ENCODE data around the gene STYXL2.

STYXL2 gene

GRCh38 chr1:167127661-167128060, 33.8 kb downstream of the STYXL2 start:
- no peak for TF ChIP-seq USF1 (IDR thresholded peaks at IDR 0.05)
- no peak for TF ChIP-seq CEBPB (IDR thresholded peaks at IDR 0.05)
- no peak for TF ChIP-seq CREB1 (IDR thresholded peaks at IDR 0.05; ENCODE audit: low read depth)
- TF ChIP-seq FOXM1 (IDR thresholded peaks at IDR 0.05; ENCODE audit: borderline replicate concordance, low read depth), result no peak
- no peak for TF ChIP-seq EGR1 (IDR thresholded peaks at IDR 0.05)
- no peak for TF ChIP-seq MAX (IDR thresholded peaks at IDR 0.05)
- no peak for TF ChIP-seq TCF12 (IDR thresholded peaks at IDR 0.05; ENCODE audit: low read depth)
- TF ChIP-seq NFIC (IDR thresholded peaks at IDR 0.05), result no peak
- TF ChIP-seq ZBTB7A (IDR thresholded peaks at IDR 0.05; ENCODE audit: low read depth), result no peak
- TF ChIP-seq REST (IDR thresholded peaks at IDR 0.05; ENCODE audit: low read depth), result no peak
- TF ChIP-seq TAF1 (IDR thresholded peaks at IDR 0.05; ENCODE audit: low read depth), result no peak
- no peak for TF ChIP-seq TEAD4 (IDR thresholded peaks at IDR 0.05)
- no peak for TF ChIP-seq YY1 (IDR thresholded peaks at IDR 0.05; ENCODE audit: low read depth)

GRCh38 chr1:167128261-167129227, 34.7 kb downstream of the STYXL2 start:
- TF ChIP-seq RAD21 (IDR thresholded peaks at IDR 0.05; ENCODE audit: low read depth) (peak; percentile 33; the same call in 1 of the 2 replicates), TEAD4 (IDR thresholded peaks at IDR 0.05) (no peak)

- no peak for TF ChIP-seq RAD21 (IDR thresholded peaks at IDR 0.05; ENCODE audit: low read depth)
- TF ChIP-seq YY1 (IDR thresholded peaks at IDR 0.05; ENCODE audit: low read depth), result no peak
- TF ChIP-seq FOXM1 (IDR thresholded peaks at IDR 0.05; ENCODE audit: borderline replicate concordance, low read depth), result no peak
- TF ChIP-seq REST (IDR thresholded peaks at IDR 0.05; ENCODE audit: low read depth), result no peak
- TF ChIP-seq MAX (IDR thresholded peaks at IDR 0.05), result no peak
- no peak for TF ChIP-seq TAF1 (IDR thresholded peaks at IDR 0.05; ENCODE audit: low read depth)
- no peak for TF ChIP-seq USF1 (IDR thresholded peaks at IDR 0.05)
- TF ChIP-seq EP300 (IDR thresholded peaks at IDR 0.05; ENCODE audit: borderline replicate concordance), result no peak
- no peak for TF ChIP-seq ZBTB7A (IDR thresholded peaks at IDR 0.05; ENCODE audit: low read depth)
- no peak for TF ChIP-seq TCF12 (IDR thresholded peaks at IDR 0.05; ENCODE audit: low read depth)
- TF ChIP-seq CREB1 (IDR thresholded peaks at IDR 0.05; ENCODE audit: low read depth), result no peak
- no peak for TF ChIP-seq EGR1 (IDR thresholded peaks at IDR 0.05)
- no peak for TF ChIP-seq CEBPB (IDR thresholded peaks at IDR 0.05)
- no peak for TF ChIP-seq TEAD4 (IDR thresholded peaks at IDR 0.05)
- no peak for TF ChIP-seq NFIC (IDR thresholded peaks at IDR 0.05)
Observed at GRCh38 chr1:167130829-167131510, 37.1 kb downstream of the STYXL2 start.

GRCh38 chr1:167132301-167133010, 38.6 kb downstream of the STYXL2 start:
- no peak for TF ChIP-seq CREB1 (IDR thresholded peaks at IDR 0.05; ENCODE audit: low read depth)
- no peak for TF ChIP-seq ZBTB7A (IDR thresholded peaks at IDR 0.05; ENCODE audit: low read depth)
- TF ChIP-seq NFIC (IDR thresholded peaks at IDR 0.05), result no peak
- TF ChIP-seq RAD21 (IDR thresholded peaks at IDR 0.05; ENCODE audit: low read depth), result no peak
- TF ChIP-seq EGR1 (IDR thresholded peaks at IDR 0.05), result no peak
- no peak for TF ChIP-seq REST (IDR thresholded peaks at IDR 0.05; ENCODE audit: low read depth)
- no peak for TF ChIP-seq MAX (IDR thresholded peaks at IDR 0.05)
- no peak for TF ChIP-seq YY1 (IDR thresholded peaks at IDR 0.05; ENCODE audit: low read depth)
- no peak for TF ChIP-seq CEBPB (IDR thresholded peaks at IDR 0.05)
- no peak for TF ChIP-seq TAF1 (IDR thresholded peaks at IDR 0.05; ENCODE audit: low read depth)
- no peak for TF ChIP-seq EP300 (IDR thresholded peaks at IDR 0.05; ENCODE audit: borderline replicate concordance)
- TF ChIP-seq TCF12 (IDR thresholded peaks at IDR 0.05; ENCODE audit: low read depth), result no peak
- TF ChIP-seq TEAD4 (IDR thresholded peaks at IDR 0.05), result no peak
- no peak for TF ChIP-seq FOXM1 (IDR thresholded peaks at IDR 0.05; ENCODE audit: borderline replicate concordance, low read depth)
- no peak for TF ChIP-seq USF1 (IDR thresholded peaks at IDR 0.05)
